NCI-H460 (cell line): Measurements from ENCODE around the gene RNU2-1. TPM values are rescaled to one million over a fixed set of nuclear protein-coding genes. Genes with fewer than 3 reads are reported as not detected.
"Not testable (repeated sequence)": the region's sequence is repeated elsewhere in the genome, so short reads cannot be mapped to it uniquely, and the experiment has no call there.

ENCODE experiments used
- DNase-seq: peaks from one replicate; pipeline ENCODE4 v3.0.0-alpha.2; 2016; ENCODE audit warnings: low read depth; ENCODE audit errors: extremely low read depth
- polyA plus RNA-seq: library from polyadenylated mRNA; depleted of rRNA; stranded (reverse); fragments of >200 nt; gene quantifications from 2 replicates; pipeline ENCODE4 v1.2.3, GENCODE V29; 2014; cell fraction: nucleus; rRNA removed
- total RNA-seq: library from RNA; depleted of rRNA; stranded (reverse); fragments of >200 nt; shearing (Covaris generic); gene quantifications from 2 replicates; pipeline ENCODE4 v1.2.3, GENCODE V29; 2014; rRNA removed

RNU2-1 gene
- total RNA-seq, result not detected in 2 replicates
- not detected in 2 replicates for polyA plus RNA-seq

- DNase-seq, result not testable (repeated sequence)
Observed at GRCh38 chr17:43233877-43234276, at the start of gene RNU2-1. TSS of gene RNU2-1 (minus strand) at chr17:43233977.

GRCh38 chr17:43272914-43273313 lies 39.1 kb upstream of the RNU2-1 start:
- DNase-seq, result not testable (repeated sequence)

GRCh38 chr17:43272483-43272882 lies 38.7 kb upstream of the RNU2-1 start:
- not testable (repeated sequence) for DNase-seq

- not testable (repeated sequence) for DNase-seq
Observed at GRCh38 chr17:43270552-43271504, 37.1 kb upstream of the RNU2-1 start.

- not testable (repeated sequence) for DNase-seq
Observed at GRCh38 chr17:43246456-43246855, 12.7 kb upstream of the RNU2-1 start.

- DNase-seq, result not testable (repeated sequence)
Observed at GRCh38 chr17:43240596-43241352, 7.0 kb upstream of the RNU2-1 start.

GRCh38 chr17:43239597-43239996 lies 5.8 kb upstream of the RNU2-1 start:
- DNase-seq, result not testable (repeated sequence)

- DNase-seq, result not testable (repeated sequence)
Observed at GRCh38 chr17:43233263-43233662, 514 bp downstream of the RNU2-1 start.

GRCh38 chr17:43232021-43232699 lies 1.6 kb downstream of the RNU2-1 start:
- not testable (repeated sequence) for DNase-seq

- not testable (repeated sequence) for DNase-seq
Observed at GRCh38 chr17:43231205-43232020, 2.4 kb downstream of the RNU2-1 start.

GRCh38 chr17:43228020-43228782 lies 5.6 kb downstream of the RNU2-1 start, which contains the start of gene CCDC200:
TSS of gene CCDC200 (minus strand) at chr17:43228623. CDS start at chr17:43228554, 69 bp downstream.
- not testable (repeated sequence) for DNase-seq

- no peak for DNase-seq
Observed at GRCh38 chr17:43226393-43226792, 7.4 kb downstream of the RNU2-1 start.

GRCh38 chr17:43224146-43224705 lies 9.6 kb downstream of the RNU2-1 start:
- DNase-seq, result no peak

GRCh38 chr17:43220511-43221125 lies 13.2 kb downstream of the RNU2-1 start:
- no peak for DNase-seq

GRCh38 chr17:43219746-43220380 lies 13.9 kb downstream of the RNU2-1 start:
- no peak for DNase-seq

GRCh38 chr17:43219001-43219400 lies 14.8 kb downstream of the RNU2-1 start:
- no peak for DNase-seq

GRCh38 chr17:43217614-43218087 lies 16.1 kb downstream of the RNU2-1 start:
- DNase-seq, result no peak
